ENCODE data around the gene LZTR1.
A peak's percentile ranks its signal among the peaks of the same experiment; 100 is the strongest.
"Not testable (repeated sequence)": the region's sequence is repeated elsewhere in the genome, so short reads cannot be mapped to it uniquely, and the experiment has no call there.

Gene LZTR1

GRCh38 chr22:20965104-20965887 is 16.8 kb upstream of the LZTR1 start:
- H3K4me1 Mint-ChIP-seq (ENCODE audit: low read depth in 2 of 2): peaks cover 5 to 8% of the 10 kb centered on the region in 2 donors
- DNase-seq (no peak), ATAC-seq (replicated peaks) (peak; percentile 51)

DNA sequence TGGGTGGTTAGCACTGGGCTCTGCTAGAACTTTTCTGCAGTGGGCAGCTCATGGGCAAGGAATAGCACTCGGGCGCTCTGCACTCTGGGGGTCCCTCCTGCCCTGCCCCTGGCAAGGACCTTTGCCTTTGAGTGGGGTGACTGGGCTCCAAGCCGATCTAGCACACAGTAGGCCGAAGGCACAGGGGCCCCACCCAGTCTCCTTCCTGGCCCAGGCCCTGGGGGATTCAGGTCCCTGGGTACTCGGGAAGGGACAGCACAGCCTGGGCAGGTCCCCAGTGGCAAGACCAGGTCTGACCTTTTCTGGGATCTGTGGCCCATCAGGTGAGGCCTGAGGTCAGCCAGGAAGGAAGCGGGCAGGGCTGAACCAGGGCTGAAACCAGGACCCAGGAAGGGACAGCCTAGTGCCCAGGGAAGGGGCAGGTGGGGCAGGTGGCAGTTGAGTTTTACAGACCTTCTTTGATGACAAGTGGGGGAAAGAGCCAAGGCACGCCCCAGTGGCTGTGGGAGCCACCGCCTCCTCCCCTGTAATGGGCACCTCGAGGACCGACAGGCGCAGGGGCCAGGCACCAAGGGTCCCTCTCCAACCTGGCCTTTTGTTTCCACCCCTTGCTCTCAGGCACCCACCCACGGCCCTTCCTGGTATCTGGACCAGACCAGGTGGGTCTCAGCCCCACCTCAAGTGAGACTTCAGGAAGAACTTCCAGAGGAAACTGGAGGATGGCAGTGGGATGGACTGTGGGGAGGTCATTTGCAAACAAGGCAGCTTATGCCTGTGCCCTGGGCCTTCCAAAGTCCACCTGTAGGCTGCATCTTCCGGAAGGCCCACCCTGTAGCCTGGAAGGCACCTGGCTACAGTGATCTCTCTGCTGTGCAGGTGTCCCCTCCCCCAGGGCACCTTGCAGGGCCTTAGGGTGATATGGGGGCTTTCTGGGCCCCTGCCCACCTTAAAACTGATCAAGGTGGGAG is 15.9 kb upstream of the LZTR1 start:
- ATAC-seq (replicated peaks): no peak

More at GRCh38 chr22:20965104-20965887, 16.8 kb upstream of the LZTR1 start:
- Mint-ChIP-seq H3K36me3 (ENCODE audit: insufficient read depth) (no peaks in the 10 kb centered on the region), H3K27ac (no peak overlapping the region), H3K9me3 (no peaks in the 10 kb centered on the region), H3K4me3 (peak overlapping the region; percentile 43 to 55), H3K27me3 (peaks cover 16 to 24% of the 10 kb centered on the region in 2 donors)

DNA sequence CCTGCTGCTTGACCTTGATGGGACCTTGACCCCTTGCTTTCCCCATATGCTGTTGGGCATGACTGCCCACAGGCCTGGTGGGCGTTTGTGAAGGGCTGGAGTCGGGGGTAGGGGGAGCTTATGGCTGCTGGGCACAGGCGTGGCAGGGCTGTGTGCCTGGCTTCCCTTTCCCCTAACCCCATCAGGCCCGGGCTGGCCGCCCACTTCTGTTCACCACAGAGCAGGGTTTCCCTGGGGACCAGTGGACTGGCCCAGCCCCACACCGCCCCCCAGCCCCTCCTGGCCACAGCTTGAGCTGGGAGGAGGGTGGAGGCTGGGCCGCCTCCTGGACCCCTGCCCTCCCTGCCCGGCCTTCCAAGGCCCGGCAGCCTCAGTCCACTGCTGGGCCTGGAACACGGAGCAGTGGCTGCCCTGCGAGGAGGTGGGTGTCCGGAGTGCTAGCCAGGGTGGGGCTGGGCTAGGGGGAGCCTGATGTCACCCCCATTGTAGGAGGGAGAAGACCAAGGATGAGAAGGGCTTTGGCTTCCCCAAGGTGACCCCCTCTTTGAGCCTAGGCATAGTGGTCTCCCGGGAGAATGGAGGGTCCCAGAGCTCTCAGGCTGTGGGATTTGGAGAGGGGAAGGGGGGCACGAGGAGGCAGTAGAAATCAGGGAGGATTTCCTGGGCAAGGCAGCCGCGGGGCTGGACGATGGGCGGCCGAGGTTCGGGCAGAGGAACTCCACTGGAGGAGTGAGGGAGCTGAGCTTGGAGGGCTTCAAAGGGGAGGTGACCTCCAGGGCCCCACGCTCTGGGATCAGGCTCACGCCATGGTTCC is 15.0 kb upstream of the LZTR1 start, which contains the start of gene AIFM3:
TSS of gene AIFM3 (plus strand) at position 373 of the 814 bp plus-strand sequence. CDS start 690 bp downstream, outside the sequence.
- Mint-ChIP-seq H3K4me1 (ENCODE audit: low read depth in 2 of 2) (peaks cover 5 to 8% of the 10 kb centered on the region in 2 donors), H3K9me3 (no peaks in the 10 kb centered on the region), H3K4me3 (peak within 1 kb of the TSS in 1 of 2 donors; percentile 55)

More for the DNA sequence above, 15.9 kb upstream of the LZTR1 start:
- Mint-ChIP-seq H3K9me3 (no peaks in the 10 kb centered on the region), H3K27ac (no peak overlapping the region), H3K27me3 (peaks cover 14 to 22% of the 10 kb centered on the region in 2 donors), H3K36me3 (ENCODE audit: insufficient read depth) (no peaks in the 10 kb centered on the region), H3K4me1 (ENCODE audit: low read depth in 2 of 2) (peaks cover 5 to 8% of the 10 kb centered on the region in 2 donors), H3K4me3 (peak overlapping the region; percentile 43 to 55)
- DNase-seq: no peak

DNA sequence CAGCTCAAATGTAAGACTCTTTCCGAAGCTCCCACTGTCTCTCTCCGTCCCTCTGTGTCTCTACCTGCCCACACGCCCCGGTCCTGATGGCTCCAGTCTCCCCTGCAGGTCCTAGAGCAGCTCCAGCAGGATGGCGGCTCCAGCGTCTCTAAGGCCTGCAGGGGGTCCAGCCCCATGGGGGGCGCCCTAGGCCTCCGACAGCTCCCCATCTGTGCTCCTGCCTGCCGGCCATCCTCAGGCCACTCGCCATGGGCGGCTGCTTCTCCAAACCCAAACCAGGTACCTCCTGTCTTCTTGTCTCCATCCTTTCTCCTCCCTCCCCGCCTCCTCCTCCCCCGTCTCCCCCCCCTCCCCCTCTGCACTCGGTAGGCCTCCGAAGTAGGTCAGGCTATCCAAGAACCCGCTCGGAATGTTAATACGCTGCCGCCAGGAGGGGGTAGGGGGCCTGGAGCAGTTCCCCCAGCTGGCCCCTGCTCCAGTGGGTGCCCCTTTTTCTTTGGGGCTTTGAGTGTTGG is 14.3 kb upstream of the LZTR1 start:
- H3K27me3 Mint-ChIP-seq: peaks cover 14 to 22% of the 10 kb centered on the region in 2 donors
- H3K4me1 Mint-ChIP-seq (ENCODE audit: low read depth in 2 of 2): peaks cover 5 to 8% of the 10 kb centered on the region in 2 donors
- no peak overlapping the region for H3K27ac Mint-ChIP-seq
- DNase-seq (no peak), ATAC-seq (replicated peaks) (no peak)
- H3K9me3 Mint-ChIP-seq: no peaks in the 10 kb centered on the region
- no peak overlapping the region for H3K4me3 Mint-ChIP-seq
- no peaks in the 10 kb centered on the region for H3K36me3 Mint-ChIP-seq (ENCODE audit: insufficient read depth)

More for the DNA sequence above, 15.0 kb upstream of the LZTR1 start, which contains the start of gene AIFM3:
- peaks cover 14 to 22% of the 10 kb centered on the region in 2 donors for H3K27me3 Mint-ChIP-seq
- H3K36me3 Mint-ChIP-seq (ENCODE audit: insufficient read depth): no peaks in the 10 kb centered on the region
- no peak for ATAC-seq (replicated peaks)
- DNase-seq: no peak
- H3K27ac Mint-ChIP-seq: no peak within 1 kb of the TSS

DNA sequence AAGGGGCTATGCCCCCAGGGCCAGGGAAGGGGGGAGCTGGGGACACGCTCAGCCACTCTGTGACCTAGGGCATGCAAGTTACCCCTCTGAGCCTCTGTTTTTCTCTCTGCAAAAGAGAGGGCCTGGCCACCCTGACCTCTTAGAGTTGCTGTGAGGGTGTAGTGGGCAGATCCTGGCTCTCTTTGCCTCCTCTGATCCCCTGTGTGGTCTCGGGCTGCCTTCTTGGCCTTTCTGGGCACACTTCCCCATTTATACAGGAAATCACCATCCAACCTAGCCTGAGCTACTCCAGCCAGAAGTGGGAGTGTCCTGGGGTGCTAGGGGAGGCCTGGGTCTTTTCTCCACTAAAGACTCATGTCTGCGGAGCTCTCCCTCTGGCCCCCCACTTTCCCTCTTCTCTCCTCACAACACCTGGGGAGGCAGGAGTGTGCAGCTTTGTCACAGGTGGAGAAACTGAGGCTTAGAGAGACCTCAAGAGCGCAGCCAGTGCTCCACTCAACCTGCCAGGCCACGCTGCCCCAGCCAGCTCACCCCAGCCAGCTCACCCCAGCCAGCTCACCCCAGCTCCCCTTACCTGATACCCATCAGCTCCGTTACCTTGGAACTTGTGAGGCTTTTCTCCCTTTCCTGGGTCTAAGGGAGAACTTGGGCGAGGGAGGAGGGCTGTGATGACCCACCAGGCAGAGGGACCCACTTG is 13.7 kb upstream of the LZTR1 start:
- no peaks in the 10 kb centered on the region for H3K36me3 Mint-ChIP-seq (ENCODE audit: insufficient read depth)
- no peak overlapping the region for H3K4me3 Mint-ChIP-seq
- no peak overlapping the region for H3K27ac Mint-ChIP-seq
- H3K9me3 Mint-ChIP-seq: no peaks in the 10 kb centered on the region
- peaks cover 5 to 8% of the 10 kb centered on the region in 2 donors for H3K4me1 Mint-ChIP-seq (ENCODE audit: low read depth in 2 of 2)
- ATAC-seq (replicated peaks) (no peak), DNase-seq (no peak)
- peaks cover 12 to 15% of the 10 kb centered on the region in 2 donors for H3K27me3 Mint-ChIP-seq

DNA sequence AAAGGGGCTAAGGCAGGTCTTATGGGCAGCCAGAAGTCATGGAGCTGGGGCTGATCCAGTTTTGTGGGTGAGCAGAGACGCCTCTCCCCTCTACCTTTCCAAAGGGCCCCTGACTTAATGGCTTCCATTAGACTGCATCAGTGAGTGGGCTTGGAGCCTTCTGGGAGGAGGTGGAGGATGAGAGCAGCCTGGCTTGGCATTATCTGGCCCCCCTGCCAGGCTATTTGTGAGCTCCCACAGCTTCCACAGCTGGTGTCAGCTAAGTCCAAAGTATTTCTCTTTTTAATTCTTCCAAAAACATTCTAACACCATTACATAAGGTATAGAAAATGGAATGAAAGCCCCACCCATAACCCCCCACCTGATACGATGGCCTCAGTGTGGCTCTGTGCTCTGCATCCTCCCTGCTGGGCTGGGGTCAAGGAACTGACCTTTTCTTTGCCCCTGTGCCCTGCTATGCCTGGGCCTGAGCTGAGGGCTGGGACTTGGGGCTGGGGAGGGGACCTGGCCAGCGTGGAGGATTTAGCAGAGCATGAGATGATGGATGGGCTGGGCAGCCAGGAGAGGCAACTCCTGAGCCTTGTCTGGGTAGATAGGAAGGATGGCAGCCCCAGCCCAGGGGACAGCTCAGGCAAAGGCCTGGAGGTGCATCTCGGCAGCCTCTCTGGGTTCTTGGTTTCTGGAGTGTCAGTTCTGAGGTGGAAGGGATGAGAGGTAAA is 11.0 kb upstream of the LZTR1 start:
- no peak for DNase-seq
- H3K4me3 Mint-ChIP-seq: no peak overlapping the region
- H3K27ac Mint-ChIP-seq: peak overlapping the region in 1 of 2 donors; percentile 46
- no peaks in the 10 kb centered on the region for H3K9me3 Mint-ChIP-seq
- no peaks in the 10 kb centered on the region for H3K36me3 Mint-ChIP-seq (ENCODE audit: insufficient read depth)
- no peaks in the 10 kb centered on the region for H3K4me1 Mint-ChIP-seq (ENCODE audit: low read depth in 2 of 2)
- H3K27me3 Mint-ChIP-seq: peaks cover 6 to 21% of the 10 kb centered on the region in 2 donors
- ATAC-seq (replicated peaks): no peak

- not testable (repeated sequence) for H3K9me3 Mint-ChIP-seq; H3K27ac Mint-ChIP-seq; H3K4me1 Mint-ChIP-seq (ENCODE audit: low read depth in 2 of 2); H3K4me3 Mint-ChIP-seq; DNase-seq; H3K36me3 Mint-ChIP-seq (ENCODE audit: insufficient read depth); ATAC-seq (replicated peaks)
- peaks cover 8 to 26% of the 10 kb centered on the region in 2 donors for H3K27me3 Mint-ChIP-seq
These were observed 9.9 kb upstream of the LZTR1 start for GRCh38 chr22:20972014-20972694.

DNA sequence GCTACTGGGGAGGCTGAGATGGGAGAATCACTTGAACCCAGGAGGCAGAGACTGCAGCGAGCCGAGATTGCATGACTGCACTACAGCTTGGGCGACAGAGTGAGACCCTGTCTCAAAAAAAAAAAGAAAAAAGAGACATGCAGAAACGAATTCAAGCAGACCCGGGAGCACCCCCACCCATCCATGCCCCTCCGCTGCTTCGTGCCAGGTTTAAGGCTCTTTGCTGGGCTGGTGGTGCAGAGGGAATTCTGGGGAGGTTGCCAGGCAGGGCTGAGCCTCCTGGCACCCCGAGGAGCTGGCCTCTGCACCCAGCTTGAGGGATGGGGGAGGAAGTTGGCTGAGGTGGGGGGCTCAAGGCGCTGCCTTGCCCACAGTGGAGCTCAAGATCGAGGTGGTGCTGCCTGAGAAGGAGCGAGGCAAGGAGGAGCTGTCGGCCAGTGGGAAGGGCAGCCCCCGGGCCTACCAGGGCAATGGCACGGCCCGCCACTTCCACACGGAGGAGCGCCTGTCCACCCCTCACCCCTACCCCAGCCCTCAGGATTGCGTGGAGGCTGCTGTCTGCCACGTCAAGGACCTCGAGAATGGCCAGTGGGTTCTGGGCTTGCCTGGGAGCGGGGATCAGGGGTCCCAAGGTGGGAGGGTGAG is 9.0 kb upstream of the LZTR1 start:
- H3K36me3 Mint-ChIP-seq (ENCODE audit: insufficient read depth): no peaks in the 10 kb centered on the region

DNA sequence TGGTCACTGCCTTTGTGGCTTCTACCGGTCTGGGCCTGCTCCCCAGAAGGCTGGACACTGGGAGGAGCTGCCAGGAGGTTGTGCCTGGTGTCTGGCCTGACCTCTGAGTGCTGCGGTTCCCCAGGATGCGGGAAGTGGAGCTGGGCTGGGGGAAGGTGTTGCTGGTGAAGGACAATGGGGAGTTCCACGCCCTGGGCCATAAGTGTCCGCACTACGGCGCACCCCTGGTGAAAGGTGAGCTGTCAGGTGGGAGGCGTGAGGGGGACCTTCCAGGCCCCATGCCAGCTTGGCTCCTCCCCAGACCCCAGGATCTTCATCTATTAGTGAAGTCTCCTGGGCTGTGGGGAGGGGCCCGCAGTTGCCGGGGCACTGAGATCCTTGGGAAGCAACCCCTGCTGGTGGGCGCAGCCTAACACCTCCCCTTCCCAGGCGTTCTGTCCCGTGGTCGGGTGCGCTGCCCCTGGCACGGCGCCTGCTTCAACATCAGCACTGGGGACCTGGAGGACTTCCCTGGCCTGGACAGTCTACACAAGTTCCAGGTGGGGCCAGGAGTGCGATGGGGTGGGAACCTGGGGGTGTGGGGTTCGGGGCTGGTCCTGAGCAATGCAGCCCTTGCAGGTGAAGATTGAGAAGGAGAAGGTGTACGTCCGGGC is 8.3 kb upstream of the LZTR1 start:
- Mint-ChIP-seq H3K36me3 (ENCODE audit: insufficient read depth) (no peaks in the 10 kb centered on the region), H3K27ac (no peak overlapping the region), H3K27me3 (peaks cover 8 to 26% of the 10 kb centered on the region in 2 donors), H3K4me3 (no peak overlapping the region), H3K9me3 (no peaks in the 10 kb centered on the region), H3K4me1 (ENCODE audit: low read depth in 2 of 2) (peaks cover 0 to under 1% of the 10 kb centered on the region in 2 donors)
- no peak for ATAC-seq (replicated peaks)
- no peak for DNase-seq

More for the DNA sequence above, 9.0 kb upstream of the LZTR1 start:
- DNase-seq: no peak
- H3K4me1 Mint-ChIP-seq (ENCODE audit: low read depth in 2 of 2): no peaks in the 10 kb centered on the region
- no peak overlapping the region for H3K4me3 Mint-ChIP-seq
- peaks cover 8 to 26% of the 10 kb centered on the region in 2 donors for H3K27me3 Mint-ChIP-seq
- no peak overlapping the region for H3K27ac Mint-ChIP-seq
- no peak for ATAC-seq (replicated peaks)
- H3K9me3 Mint-ChIP-seq: no peaks in the 10 kb centered on the region

- ATAC-seq (replicated peaks) (no peak), DNase-seq (no peak)
- H3K4me3 Mint-ChIP-seq: no peak overlapping the region
- peaks cover 8 to 26% of the 10 kb centered on the region in 2 donors for H3K27me3 Mint-ChIP-seq
- no peaks in the 10 kb centered on the region for H3K36me3 Mint-ChIP-seq (ENCODE audit: insufficient read depth)
- no peaks in the 10 kb centered on the region for H3K9me3 Mint-ChIP-seq
- no peak overlapping the region for H3K27ac Mint-ChIP-seq
- H3K4me1 Mint-ChIP-seq (ENCODE audit: low read depth in 2 of 2): peaks cover 4 to 6% of the 10 kb centered on the region in 2 donors
These were observed 7.7 kb upstream of the LZTR1 start for GRCh38 chr22:20974336-20974955.

Data from effector memory CD8-positive, alpha-beta T cell (primary cell).